ENCODE results near the gene GANC.

DNA sequence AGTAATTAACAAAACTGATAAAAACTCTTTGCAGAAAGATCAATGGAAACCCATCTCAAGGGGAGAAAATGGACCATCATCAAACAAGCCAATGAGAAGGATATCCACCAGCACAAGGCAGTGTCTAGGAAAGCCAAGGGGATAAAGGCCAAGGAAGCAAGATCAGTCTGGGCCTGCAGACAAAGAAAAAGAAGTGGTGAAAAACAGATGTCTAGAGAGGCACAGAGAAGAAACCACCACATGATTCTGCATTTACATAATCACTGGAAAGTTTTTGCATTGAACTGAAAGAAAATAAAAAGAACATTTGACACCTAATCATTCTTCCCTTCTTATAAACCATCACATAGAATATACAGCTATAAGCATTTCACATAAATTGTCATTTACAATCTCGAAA lies 41.9 kb upstream of the GANC start:
- TF ChIP-seq, protein P1, sequence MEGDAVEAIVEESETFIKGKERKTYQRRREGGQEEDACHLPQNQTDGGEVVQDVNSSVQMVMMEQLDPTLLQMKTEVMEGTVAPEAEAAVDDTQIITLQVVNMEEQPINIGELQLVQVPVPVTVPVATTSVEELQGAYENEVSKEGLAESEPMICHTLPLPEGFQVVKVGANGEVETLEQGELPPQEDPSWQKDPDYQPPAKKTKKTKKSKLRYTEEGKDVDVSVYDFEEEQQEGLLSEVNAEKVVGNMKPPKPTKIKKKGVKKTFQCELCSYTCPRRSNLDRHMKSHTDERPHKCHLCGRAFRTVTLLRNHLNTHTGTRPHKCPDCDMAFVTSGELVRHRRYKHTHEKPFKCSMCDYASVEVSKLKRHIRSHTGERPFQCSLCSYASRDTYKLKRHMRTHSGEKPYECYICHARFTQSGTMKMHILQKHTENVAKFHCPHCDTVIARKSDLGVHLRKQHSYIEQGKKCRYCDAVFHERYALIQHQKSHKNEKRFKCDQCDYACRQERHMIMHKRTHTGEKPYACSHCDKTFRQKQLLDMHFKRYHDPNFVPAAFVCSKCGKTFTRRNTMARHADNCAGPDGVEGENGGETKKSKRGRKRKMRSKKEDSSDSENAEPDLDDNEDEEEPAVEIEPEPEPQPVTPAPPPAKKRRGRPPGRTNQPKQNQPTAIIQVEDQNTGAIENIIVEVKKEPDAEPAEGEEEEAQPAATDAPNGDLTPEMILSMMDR (conservative IDR thresholded peaks at IDR 0.05 in 1 of 2, IDR thresholded peaks at IDR 0.05 in 1 of 2; ENCODE audit: low read depth in 1 of 2, low read length in 2 of 2) = no peak
- TF ChIP-seq EZH2 (IDR thresholded peaks at IDR 0.05; ENCODE audit: low read length, missing control alignments) = no peak
